GM12878 (cell line): ENCODE results near the gene COMMD3. TPM values are rescaled to one million over a fixed set of nuclear protein-coding genes. Genes with fewer than 3 reads are reported as not detected.

ENCODE experiments used
- ATAC-seq: fragments of 200-7000 bp; cut with Tn5 transposase; 3 replicates; pipeline ENCODE4 v1.9.1; 2020; ENCODE audit warnings: mild to moderate bottlenecking, moderate library complexity
- BruUV-seq: library from RNA; stranded (reverse); fragments of 400-500 nt; replicated peaks from 2 replicates; lab custom pipeline; 2021; lab: Mats Ljungman, UMichigan
- CTCF ChIA-PET: fragments of 300-600 bp; sonication (Branson Sonifier 250); formaldehyde crosslinking; extraction: SDS; loops from one replicate; lab custom pipeline; 2021; ENCODE audit warnings: inconsistent platforms; lab: Yijun Ruan, JAX
- POLR2A ChIA-PET: fragments of 350-600 bp; formaldehyde crosslinking; extraction: SDS; loops from one replicate; lab custom pipeline; 2021; ENCODE audit warnings: inconsistent platforms; lab: Charles Lee
- RAD21 ChIA-PET: fragments of 300-600 bp; sonication (Branson Sonifier 250); formaldehyde crosslinking; loops from one replicate; lab custom pipeline; 2023; ENCODE audit warnings: antibody characterized with exemption; ENCODE audit not compliant: unreplicated experiment; lab: Charles Lee
- SMC1A ChIA-PET: fragments of 300-600 bp; sonication (Branson Sonifier 250); formaldehyde crosslinking; loops from one replicate; lab custom pipeline; 2023; ENCODE audit not compliant: unreplicated experiment, uncharacterized antibody; lab: Charles Lee
- DNase-seq: peaks from one replicate; pipeline ENCODE4 v3.0.0-alpha.2; 2011; ENCODE audit warnings: low read depth, low spot score
- FAIRE-seq: peaks from 3 replicates; lab custom pipeline; 2011; peaks lifted over from hg19 to GRCh38; lab: Jason Lieb, UNC
- H2AFZ ChIP-seq: 2 replicates; pipeline ENCODE4 v1.6.0; 2011; ENCODE audit warnings: low read depth, low read length, control low read depth; ENCODE audit not compliant: control insufficient read depth
- H3K27ac ChIP-seq: 2 replicates; pipeline ENCODE4 v1.5.1; 2011; ENCODE audit warnings: control low read depth; ENCODE audit not compliant: control insufficient read depth, insufficient read depth
- H3K27me3 ChIP-seq, 2 experiments: replicated peaks in 1 of 2; 2 replicates each; pipeline versions ENCODE4 v1.6.0 to v1.6.1; 2011; ENCODE audit warnings: low read length in 1 of 2; ENCODE audit not compliant: control insufficient read depth in 2 of 2, insufficient read depth in 2 of 2
- H3K36me3 ChIP-seq, 2 experiments: 2 replicates each; pipeline ENCODE4 v1.5.1; 2011; ENCODE audit warnings: low read length in 1 of 2; ENCODE audit not compliant: control insufficient read depth in 2 of 2, insufficient read depth in 2 of 2
- H3K4me1 ChIP-seq: 2 replicates; pipeline ENCODE4 v1.6.1; 2011; ENCODE audit warnings: mild to moderate bottlenecking, low read length, moderate library complexity, mixed read lengths; ENCODE audit not compliant: control insufficient read depth, insufficient read depth
- H3K4me2 ChIP-seq: 2 replicates; pipeline ENCODE4 v1.6.0; 2011; ENCODE audit warnings: control low read depth; ENCODE audit not compliant: control insufficient read depth, insufficient read depth
- H3K4me3 ChIP-seq: fragments of 200-600 bp; sonication (generic); 2 replicates; pipeline ENCODE4 v1.5.1; 2016
- H3K79me2 ChIP-seq: 2 replicates; pipeline ENCODE4 v1.6.0; 2011; ENCODE audit warnings: low read length; ENCODE audit not compliant: control insufficient read depth, insufficient read depth
- H3K9ac ChIP-seq: 2 replicates; pipeline ENCODE4 v1.8.0; 2011; ENCODE audit warnings: low read length, control low read depth, mixed read lengths; ENCODE audit not compliant: control insufficient read depth, insufficient read depth
- H3K9me3 ChIP-seq: replicated peaks from 3 replicates; pipeline ENCODE4 v1.5.1; 2011; ENCODE audit warnings: mild to moderate bottlenecking, low read length; ENCODE audit not compliant: control insufficient read depth, insufficient read depth
- H4K20me1 ChIP-seq: 2 replicates; pipeline ENCODE4 v1.6.0; 2011; ENCODE audit not compliant: control insufficient read depth, insufficient read depth
- ASH2L ChIP-seq: fragments of 300-600, 200-600 bp; sonication (generic); IDR thresholded peaks from 2 replicates; pipeline ENCODE4 v1.6.1; 2017; ENCODE audit warnings: low read depth, mild to moderate bottlenecking, borderline replicate concordance
- BHLHE40 ChIP-seq, 2 experiments: fragments of 450-650 bp in 1 of 2; IDR thresholded peaks; 2 replicates each; pipeline ENCODE4 v1.6.1; 2011 to 2017; ENCODE audit warnings: low read depth in 2 of 2, borderline replicate concordance in 1 of 2, improper control_type of control experiment in 1 of 2, low read length in 1 of 2, mild to moderate bottlenecking in 1 of 2
- CREB1 ChIP-seq: IDR thresholded peaks from 2 replicates; pipeline ENCODE4 v1.6.1; 2012; ENCODE audit warnings: low read depth, mild to moderate bottlenecking, inconsistent platforms
- CREM ChIP-seq: IDR thresholded peaks from 2 replicates; pipeline ENCODE4 v1.6.1; 2014; ENCODE audit warnings: antibody characterized with exemption, low read depth
- E2F4 ChIP-seq: IDR thresholded peaks from 2 replicates; pipeline ENCODE4 v1.6.1; 2012; ENCODE audit warnings: low read depth, low read length, improper control_type of control experiment
- GABPA ChIP-seq: IDR thresholded peaks from 2 replicates; pipeline ENCODE4 v1.6.1; 2014; ENCODE audit warnings: antibody characterized with exemption, low read depth, mild to moderate bottlenecking, inconsistent platforms
- MAX ChIP-seq: IDR thresholded peaks from 2 replicates; pipeline ENCODE4 v1.6.1; 2012; ENCODE audit warnings: low read depth, low read length, improper control_type of control experiment
- MEF2B ChIP-seq: fragments of 450-650 bp; IDR thresholded peaks from 2 replicates; pipeline ENCODE4 v1.6.1; 2018; ENCODE audit warnings: mild to moderate bottlenecking, moderate library complexity; ENCODE audit not compliant: partially characterized antibody, poor library complexity, severe bottlenecking
- MXI1 ChIP-seq: fragments of 150-350 bp; IDR thresholded peaks from 2 replicates; pipeline ENCODE4 v1.6.1; 2011; ENCODE audit warnings: low read depth, mild to moderate bottlenecking, inconsistent platforms, low read length, improper control_type of control experiment
- PKNOX1 ChIP-seq: fragments of 450-650 bp; IDR thresholded peaks from 2 replicates; pipeline ENCODE4 v1.6.1; 2016; ENCODE audit warnings: mild to moderate bottlenecking
- POLR2AphosphoS2 ChIP-seq: IDR thresholded peaks from 2 replicates; pipeline ENCODE4 v1.6.1; 2011; ENCODE audit warnings: low read depth, mild to moderate bottlenecking, low read length, improper control_type of control experiment, moderate library complexity
- SMAD5 ChIP-seq: IDR thresholded peaks from 2 replicates; pipeline ENCODE4 v1.6.1; 2016; ENCODE audit warnings: antibody characterized with exemption, low read depth
- SUZ12 ChIP-seq: fragments of 200-600 bp; sonication (generic); IDR thresholded peaks from one replicate; pipeline ENCODE4 v1.6.1; 2018; ENCODE audit warnings: antibody characterized with exemption, mild to moderate bottlenecking; ENCODE audit not compliant: unreplicated experiment
- ZNF622 ChIP-seq: fragments of 450-650 bp; IDR thresholded peaks from 2 replicates; pipeline ENCODE4 v1.6.1; 2017; ENCODE audit warnings: mild to moderate bottlenecking, inconsistent platforms
- ZNF687 ChIP-seq: fragments of 450-650 bp; IDR thresholded peaks from 2 replicates; pipeline ENCODE4 v1.6.1; 2017; ENCODE audit warnings: mild to moderate bottlenecking, moderate library complexity
- ZZZ3 ChIP-seq: IDR thresholded peaks from 2 replicates; pipeline ENCODE4 v1.6.1; 2011; ENCODE audit warnings: low read depth; ENCODE audit not compliant: control insufficient read depth, insufficient read length
- WGBS: methylation state at CpG from one replicate; pipeline ENCODE4 v1.1.6; 2016; ENCODE audit warnings: low lambda C conversion rate; ENCODE audit not compliant: insufficient replicate concordance, insufficient coverage; ENCODE audit errors: missing lambda C conversion rate; 5-methylcytosine and 5-hydroxymethylcytosine counted together
- in situ Hi-C: fragments of 300-500 bp; cut with MboI; formaldehyde crosslinking; loops from 9 replicates; pipeline ENCODE4 v1.14.3; 2018; ENCODE audit warnings: mixed read lengths
- intact Hi-C: fragments of 100-400 bp; cut with micrococcal nuclease; formaldehyde crosslinking; loops from one replicate; pipeline ENCODE4 v1.14.2; 2022; ENCODE audit not compliant: unreplicated experiment
- polyA plus RNA-seq, 11 experiments: library from polyadenylated mRNA; depleted of rRNA in 4 of 11; unstranded in 6 of 11; stranded (reverse) in 5 of 11; fragments of >200 nt; fragmentation: Nextera tagmentation in 4 of 11; fragmentation: Illumina TruSeq in 1 of 11; extraction: Ambion mirVana in 4 of 11; extraction: Trizol in 1 of 11; gene quantifications; 1 replicate in 1 of 11; 2 replicates in 10 of 11; pipeline versions ENCODE4 v1.2.1 to v1.2.3, GENCODE V29; 2011 to 2016; ENCODE audit warnings: inconsistent platforms in 2 of 11, missing spikeins in 2 of 11, low read depth in 1 of 11
- total RNA-seq, 4 experiments: library from RNA; depleted of rRNA in 3 of 4; stranded (reverse); fragments of >200 nt in 3 of 4; fragmentation: Illumina TruSeq in 1 of 4; extraction: Trizol in 1 of 4; gene quantifications; 2 replicates each; pipeline versions ENCODE4 v1.2.1 to v1.2.3, GENCODE V29; 2013 to 2021

The COMMD3 gene
- total and polyA plus RNA-seq, 10 of the 15 experiments (the other 5 are each of a cell fraction or from before 2014, with no cell fraction given) = 64.5 to 248 (median 84.4) TPM

GRCh38 chr10:22345301-22346095 is 29.3 kb downstream of the COMMD3 start, which contains the start of gene SPAG6:
SPAG6 (plus strand) TSS chr10:22345496; CDS start chr10:22345612, 116 bp downstream.
- ATAC-seq (no peak), DNase-seq (no peak), FAIRE-seq (no peak)
- Histone ChIP-seq H3K9ac (no peak within 1 kb of the TSS), H3K79me2 (no peaks in the 10 kb centered on the region), H3K4me2 (peak within 1 kb of the TSS; percentile 31), H4K20me1 (no peaks in the 10 kb centered on the region), H3K4me1 (peaks cover 11% of the 10 kb centered on the region; the same call in 1 of the 2 replicates), H3K4me3 (peak within 1 kb of the TSS; percentile 47; the same call in 1 of the 2 replicates), H2AFZ (no peak within 1 kb of the TSS; the same call in 1 of the 2 replicates), H3K36me3 (no peaks in the 10 kb centered on the region), H3K27ac (no peak within 1 kb of the TSS), H3K27me3 (peaks cover 5 to 8% of the 10 kb centered on the region in 2 experiments; a peak in 3 of 4 replicates), H3K9me3 (peaks cover 4% of the 10 kb centered on the region; the same call in 1 of the 3 replicates)
- ChIA-PET SMC1A (interaction anchor here (0.7 kb wide), 1 partner anchor 29 kb away, joined by 3 read pairs; no protein-coding TSS in a partner anchor), CTCF (no interaction called here), RAD21 (interaction anchor here (1.5 kb wide), 1 partner anchor 21 kb away, joined by 4 read pairs; no protein-coding TSS in a partner anchor), POLR2A (no interaction called here)
- intact Hi-C loops = no loop called here
- in situ Hi-C loops = no loop called here
- WGBS = 49% methylated on average over 65 of the region's 83 CpGs
- BruUV-seq = no TSS peak
- TF ChIP-seq MAX (no peak), CREB1 (peak; percentile 76), ZNF622 (no peak), E2F4 (no peak), MEF2B (no peak), PKNOX1 (no peak), ZZZ3 (no peak), SMAD5 (no peak), MXI1 (no peak), SUZ12 (no peak), ASH2L (no peak), GABPA (peak; percentile 58; the same call in 1 of the 2 replicates), POLR2AphosphoS2 (no peak), BHLHE40 (IDR thresholded peaks at IDR 0.05; ENCODE audit: borderline replicate concordance in 1 of 2, low read depth in 2 of 2, low read length in 1 of 2) (no peak), ZNF687 (0 out of 2 replicates have a peak, but pooled peaks have one; percentile 28), CREM (peak; percentile 73)
